Spleen (tissue), 11 donors: Measurements from ENCODE around the gene TIAM1. TPM values are rescaled to one million over a fixed set of nuclear protein-coding genes. Genes with fewer than 3 reads are reported as not detected.

Experiments used
- DNase-seq: peaks from one replicate; pipeline ENCODE4 v3.0.0-alpha.2; 2020
- H3K27ac ChIP-seq, 8 donors: fragments of 200-600 bp; sonication (generic) in 7 of 8; 1 replicate in 4 of 8; 2 replicates in 4 of 8; pipeline versions ENCODE4 v1.5.0 to v1.8.0; 2016 to 2021; ENCODE audit warnings: inconsistent platforms in 4 of 8, mild to moderate bottlenecking in 4 of 8, moderate library complexity in 1 of 8
- H3K27me3 ChIP-seq, 7 donors: fragments of 200-600 bp; sonication (generic) in 6 of 7; replicated peaks in 1 of 7; 1 replicate in 4 of 7; 2 replicates in 3 of 7; pipeline versions ENCODE4 v1.5.0 to v1.8.0; 2016 to 2021; ENCODE audit warnings: inconsistent platforms in 3 of 7, mild to moderate bottlenecking in 1 of 7
- H3K36me3 ChIP-seq, 6 donors: fragments of 200-600 bp; sonication (generic) in 5 of 6; 1 replicate in 4 of 6; 2 replicates in 2 of 6; pipeline versions ENCODE4 v1.5.0 to v1.8.0; 2016 to 2021; ENCODE audit warnings: inconsistent platforms in 2 of 6
- H3K4me1 ChIP-seq, 6 donors: fragments of 200-600 bp; sonication (generic) in 5 of 6; 1 replicate in 3 of 6; 2 replicates in 3 of 6; pipeline versions ENCODE4 v1.5.0 to v1.8.0; 2016 to 2021; ENCODE audit warnings: inconsistent platforms in 3 of 6
- H3K4me3 ChIP-seq, 8 donors: fragments of 200-600 bp; sonication (generic) in 7 of 8; 1 replicate in 4 of 8; 2 replicates in 4 of 8; pipeline versions ENCODE4 v1.5.0 to v1.8.0; 2016 to 2021; ENCODE audit warnings: inconsistent platforms in 4 of 8, mild to moderate bottlenecking in 4 of 8, moderate library complexity in 2 of 8
- H3K9me3 ChIP-seq, 8 donors: fragments of 200-600 bp; sonication (generic) in 7 of 8; 1 replicate in 4 of 8; 2 replicates in 4 of 8; pipeline versions ENCODE4 v1.5.0 to v1.8.0; 2016 to 2021; ENCODE audit warnings: inconsistent platforms in 4 of 8
- CTCF ChIP-seq, 11 experiments: fragments of 200-600 bp in 7 of 11; fragments of 450-650 bp in 4 of 11; sonication (generic) in 4 of 11; IDR thresholded peaks in 8 of 11; conservative IDR thresholded peaks in 3 of 11; 1 replicate in 7 of 11; 2 replicates in 4 of 11; pipeline versions ENCODE4 v1.4.0 to v1.8.0; 2016 to 2021; ENCODE audit warnings: antibody characterized with exemption in 11 of 11, inconsistent platforms in 4 of 11, mild to moderate bottlenecking in 1 of 11
- POLR2A ChIP-seq, 3 donors: fragments of 450-650 bp; IDR thresholded peaks; one replicate each; pipeline ENCODE4 v1.5.1; 2017; ENCODE audit warnings: antibody characterized with exemption in 3 of 3, mild to moderate bottlenecking in 1 of 3
- POLR2AphosphoS5 ChIP-seq, 3 donors: sonication (generic); formaldehyde crosslinking; IDR thresholded peaks; one replicate each; pipeline ENCODE4 v1.5.1; 2017; ENCODE audit warnings: antibody characterized with exemption in 3 of 3
- WGBS, 5 donors: extraction: QIAGEN DNeasy Blood & Tissue Kit in 3 of 5; methylation state at CpG; one replicate each; pipeline versions ENCODE4 v1.1.5 to v1.1.7; 2013 to 2018; 5-methylcytosine and 5-hydroxymethylcytosine counted together
- intact Hi-C: fragments of 100-400 bp; cut with DNase I; formaldehyde crosslinking; loops from one replicate; pipeline ENCODE4 v1.15.0; 2023; ENCODE audit warnings: low total_unique reads
- polyA plus RNA-seq, 3 donors: library from polyadenylated mRNA; stranded (reverse); fragments of 200-250 nt; gene quantifications; one replicate each; pipeline ENCODE4 v1.2.1, GENCODE V29; 2013
- total RNA-seq, 7 donors: library from RNA; depleted of rRNA in 3 of 7; stranded (reverse); fragments of >200 nt in 3 of 7; fragmentation: NEBNext Ultra II Directional in 4 of 7; extraction: Animal tissue kit (Norgen Biotek cat#: 25700) in 4 of 7; gene quantifications; one replicate each; pipeline versions ENCODE4 v1.1.0 to v1.2.1, GENCODE V29; 2016 to 2021
- donor health status: healthy with polysubstance abuse.
- donor health status: DM: no; HTN: no; CAD: no; lungs with moderate emphysema.
- donor health status: DM: no; HTN: no; CAD: no.
- donor health status: Bipolar disorder and iron deficiency.
- donor health status: healthy.
- donor health status: DM: no; HTN: no; CAD: no.
- donor health status: DM: yes; HTN: yes; CAD: no.

TIAM1 gene
- total and polyA plus RNA-seq, 10 donors, result 1.9 to 35.0 (median 18.4) TPM

- no peaks in the 10 kb centered on the region for H3K27me3 ChIP-seq
These were observed 16.7 kb upstream of the TIAM1 start for GRCh38 chr21:31360717-31361116.

GRCh38 chr21:31358158-31358557 is 14.1 kb upstream of the TIAM1 start:
- Histone ChIP-seq H3K4me1 (no peaks in the 10 kb centered on the region), H3K9me3 (peaks cover 0 to 20% (median 14%) of the 10 kb centered on the region in 8 donors), H3K27me3 (no peaks in the 10 kb centered on the region), H3K27ac (no peak overlapping the region), H3K36me3 (no peaks in the 10 kb centered on the region), H3K4me3 (no peak overlapping the region)
- TF ChIP-seq POLR2A (IDR thresholded peaks at IDR 0.05) (no peak), CTCF (IDR thresholded peaks at IDR 0.05 in 8 of 11, conservative IDR thresholded peaks at IDR 0.05 in 3 of 11) (no peak), POLR2AphosphoS5 (IDR thresholded peaks at IDR 0.05) (no peak)
- DNase-seq, result no peak
- intact Hi-C loops, result no loop called here
- 82 to 89% (median 85%) methylated on average over 8 of the region's 8 CpGs for WGBS, 5 donors

More at GRCh38 chr21:31360717-31361116, 16.7 kb upstream of the TIAM1 start:
- H3K4me1 ChIP-seq, result peaks cover 0 to 7% (median 0%) of the 10 kb centered on the region in 6 donors
- TF ChIP-seq CTCF (IDR thresholded peaks at IDR 0.05 in 8 of 11, conservative IDR thresholded peaks at IDR 0.05 in 3 of 11), result no peak
- TF ChIP-seq POLR2A (IDR thresholded peaks at IDR 0.05), result no peak
- no peaks in the 10 kb centered on the region for H3K36me3 ChIP-seq
- DNase-seq, result no peak
- H3K4me3 ChIP-seq, result no peak overlapping the region
- peaks cover 0 to 20% (median 14%) of the 10 kb centered on the region in 8 donors for H3K9me3 ChIP-seq
- no peak overlapping the region for H3K27ac ChIP-seq
- intact Hi-C loops, result no loop called here

- Histone ChIP-seq H3K27me3 (no peaks in the 10 kb centered on the region), H3K4me1 (no peaks in the 10 kb centered on the region), H3K36me3 (no peaks in the 10 kb centered on the region), H3K9me3 (peaks cover 0 to 20% (median 14%) of the 10 kb centered on the region in 8 donors), H3K27ac (no peak overlapping the region), H3K4me3 (no peak overlapping the region)
- no peak for TF ChIP-seq POLR2A (IDR thresholded peaks at IDR 0.05)
- no peak for TF ChIP-seq POLR2AphosphoS5 (IDR thresholded peaks at IDR 0.05)
- TF ChIP-seq CTCF (IDR thresholded peaks at IDR 0.05 in 8 of 11, conservative IDR thresholded peaks at IDR 0.05 in 3 of 11), result no peak
- 84 to 96% (median 92%) methylated on average over 4 of the region's 4 CpGs for WGBS, 5 donors
- DNase-seq, result no peak
- intact Hi-C loops, result no loop called here
These were observed 12.4 kb upstream of the TIAM1 start for GRCh38 chr21:31356440-31356839.

DNA sequence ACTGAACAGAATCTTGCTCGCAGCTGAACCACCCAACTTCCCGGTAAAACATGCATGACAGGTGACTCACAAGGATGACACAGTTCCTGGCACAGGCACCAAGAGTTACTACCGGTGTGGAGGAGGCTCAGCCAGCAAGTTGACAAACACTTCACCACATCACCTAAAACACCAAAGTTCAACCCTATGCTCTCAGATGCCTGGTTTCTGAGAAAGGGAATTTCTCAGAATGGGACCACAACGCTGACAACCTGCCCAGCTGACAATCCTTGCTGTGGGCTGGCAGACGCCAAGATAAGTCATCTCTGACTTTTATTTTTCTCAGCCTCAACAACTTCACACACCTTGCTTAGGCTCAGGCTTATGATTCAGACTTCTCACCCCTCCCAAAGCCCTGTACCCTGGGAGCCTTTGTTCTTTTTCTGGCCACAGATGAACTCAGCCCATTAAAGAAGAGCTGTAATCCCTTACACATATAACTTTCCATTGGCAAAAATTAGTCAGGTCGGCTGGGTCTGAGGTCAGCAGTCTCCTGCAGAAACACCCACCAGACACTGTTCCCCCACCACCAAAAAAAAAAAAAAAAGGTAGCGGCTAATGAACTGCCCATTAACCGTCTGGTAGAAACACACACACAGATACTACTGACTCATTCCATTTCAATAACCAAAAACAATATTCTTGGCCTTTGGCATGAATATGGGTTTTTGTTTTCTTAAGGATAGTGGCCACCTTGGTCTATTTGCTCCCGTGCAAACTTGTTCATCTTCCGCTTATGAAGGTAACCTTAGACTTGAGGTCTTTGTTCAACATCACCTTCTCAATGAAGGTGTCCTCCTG is 10.8 kb upstream of the TIAM1 start:
- Histone ChIP-seq H3K4me3 (no peak overlapping the region), H3K36me3 (no peaks in the 10 kb centered on the region), H3K27me3 (no peaks in the 10 kb centered on the region), H3K9me3 (peaks cover 0 to 14% (median 6%) of the 10 kb centered on the region in 8 donors), H3K27ac (peak overlapping the region in 1 of 8 donors; percentile 40), H3K4me1 (no peaks in the 10 kb centered on the region)
- WGBS, 5 donors, result 54 to 73% (median 67%) methylated on average over 10 of the region's 10 CpGs
- TF ChIP-seq POLR2A (IDR thresholded peaks at IDR 0.05), result no peak
- TF ChIP-seq POLR2AphosphoS5 (IDR thresholded peaks at IDR 0.05), result no peak
- no peak for TF ChIP-seq CTCF (IDR thresholded peaks at IDR 0.05 in 8 of 11, conservative IDR thresholded peaks at IDR 0.05 in 3 of 11)
- intact Hi-C loops, result no loop called here
- no peak for DNase-seq
